Coronary artery (tissue), 2 donors: ENCODE data around the gene APOB.
A peak's percentile ranks its signal among the peaks of the same experiment; 100 is the strongest.

Experiments used
- DNase-seq: peaks from one replicate; pipeline ENCODE4 v3.0.0-alpha.2; 2017; ENCODE audit warnings: low spot score
- H3K27ac ChIP-seq, 2 donors: fragments of 200-600 bp; sonication (generic); one replicate each; pipeline ENCODE4 v1.5.1; 2016 to 2019
- H3K4me3 ChIP-seq: fragments of 200-600 bp; sonication (generic); 2 replicates; pipeline ENCODE4 v1.5.1; 2016; ENCODE audit warnings: mild to moderate bottlenecking, moderate library complexity
- TF ChIP-seq, protein P1 (sequence below): fragments of 200-600 bp; sonication (generic); IDR thresholded peaks from one replicate; pipeline ENCODE4 v1.5.1; 2019; ENCODE audit warnings: antibody characterized with exemption

APOB gene

DNA sequence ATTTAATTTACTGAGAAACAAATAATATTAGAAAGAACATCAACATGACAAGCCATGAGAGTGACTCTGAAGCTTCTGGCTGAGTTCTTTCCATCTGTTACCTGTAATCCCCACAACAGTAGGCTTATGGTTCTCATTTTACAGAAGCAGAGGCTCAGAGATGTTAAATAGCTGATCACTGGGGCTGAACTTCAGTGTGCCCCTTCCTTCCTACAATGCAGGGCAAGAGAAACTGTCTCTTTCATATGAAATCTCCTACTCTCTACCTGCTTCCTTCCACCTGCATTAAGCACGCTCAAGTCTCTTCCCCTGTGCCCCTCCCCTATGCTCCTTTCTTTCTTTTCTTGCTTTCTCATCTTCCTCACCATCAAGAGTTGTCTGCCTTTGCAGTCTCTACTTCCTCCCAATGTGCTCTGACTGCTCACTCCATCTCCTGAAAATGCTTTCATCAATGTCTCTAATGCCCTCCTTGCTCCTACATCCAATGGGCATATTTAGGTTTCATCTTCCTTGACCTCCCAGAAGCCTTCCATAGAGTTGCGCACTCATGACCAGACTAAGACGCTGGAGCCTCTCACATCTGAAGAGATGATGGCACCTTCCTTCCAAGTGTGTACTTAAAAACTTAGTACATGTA is 23.7 kb downstream of the APOB start:
- TF ChIP-seq, protein P1, sequence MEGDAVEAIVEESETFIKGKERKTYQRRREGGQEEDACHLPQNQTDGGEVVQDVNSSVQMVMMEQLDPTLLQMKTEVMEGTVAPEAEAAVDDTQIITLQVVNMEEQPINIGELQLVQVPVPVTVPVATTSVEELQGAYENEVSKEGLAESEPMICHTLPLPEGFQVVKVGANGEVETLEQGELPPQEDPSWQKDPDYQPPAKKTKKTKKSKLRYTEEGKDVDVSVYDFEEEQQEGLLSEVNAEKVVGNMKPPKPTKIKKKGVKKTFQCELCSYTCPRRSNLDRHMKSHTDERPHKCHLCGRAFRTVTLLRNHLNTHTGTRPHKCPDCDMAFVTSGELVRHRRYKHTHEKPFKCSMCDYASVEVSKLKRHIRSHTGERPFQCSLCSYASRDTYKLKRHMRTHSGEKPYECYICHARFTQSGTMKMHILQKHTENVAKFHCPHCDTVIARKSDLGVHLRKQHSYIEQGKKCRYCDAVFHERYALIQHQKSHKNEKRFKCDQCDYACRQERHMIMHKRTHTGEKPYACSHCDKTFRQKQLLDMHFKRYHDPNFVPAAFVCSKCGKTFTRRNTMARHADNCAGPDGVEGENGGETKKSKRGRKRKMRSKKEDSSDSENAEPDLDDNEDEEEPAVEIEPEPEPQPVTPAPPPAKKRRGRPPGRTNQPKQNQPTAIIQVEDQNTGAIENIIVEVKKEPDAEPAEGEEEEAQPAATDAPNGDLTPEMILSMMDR: no peak
- DNase-seq: peak; percentile 8
- Histone ChIP-seq H3K4me3 (no peak overlapping the region), H3K27ac (no peak overlapping the region)

DNA sequence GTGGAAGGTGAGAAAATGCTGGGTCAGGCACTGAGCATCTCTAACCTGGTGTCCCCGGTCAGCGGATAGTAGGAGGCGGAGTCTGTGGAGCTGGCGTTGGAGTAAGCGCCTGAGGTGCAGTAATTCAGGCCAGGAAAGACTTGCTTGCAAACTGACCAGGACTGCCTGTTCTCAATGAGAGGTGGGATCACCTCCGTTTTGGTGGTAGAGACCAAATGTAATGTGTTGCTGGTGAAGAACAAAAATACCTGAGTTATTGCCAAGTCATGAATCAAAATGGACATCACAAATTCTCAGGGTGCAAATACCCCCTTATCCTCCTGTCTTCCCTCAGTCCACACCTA is 24.2 kb downstream of the APOB start:
- TF ChIP-seq, protein P1: no peak
- no peak for DNase-seq
- H3K4me3 ChIP-seq: no peak overlapping the region
- no peak overlapping the region for H3K27ac ChIP-seq

DNA sequence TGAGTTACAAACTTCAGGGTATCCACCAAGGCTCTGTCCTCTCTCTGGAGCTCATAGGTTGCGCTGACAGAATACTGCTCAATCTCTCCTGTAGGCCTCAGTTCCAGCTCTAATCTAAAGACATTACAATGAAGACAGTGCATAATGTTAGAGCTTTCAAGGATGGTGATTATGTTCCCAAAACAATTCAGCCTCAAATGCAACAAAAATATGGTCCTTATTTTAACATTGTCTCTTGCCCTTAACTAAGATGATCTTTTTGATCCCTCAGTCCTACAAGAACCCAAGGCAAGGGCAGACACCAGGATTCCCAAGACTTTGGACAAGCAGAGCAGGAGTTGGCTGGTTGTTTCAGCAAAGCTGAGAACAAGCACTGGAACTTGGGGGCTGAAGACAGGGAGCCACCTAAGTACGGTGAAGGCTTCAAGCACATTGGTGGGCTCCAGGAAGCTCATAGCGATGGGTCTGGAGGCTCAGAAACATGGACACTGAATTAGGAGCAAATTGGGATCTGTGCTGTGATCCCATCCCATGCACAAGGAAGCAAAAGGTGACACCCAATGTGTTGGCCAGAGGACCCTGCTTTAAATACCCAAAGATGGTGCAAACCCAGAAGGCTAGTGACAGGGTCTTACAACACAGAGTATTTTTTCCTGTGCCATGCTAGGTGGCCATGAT is 24.7 kb downstream of the APOB start:
- Histone ChIP-seq H3K27ac (no peak overlapping the region), H3K4me3 (no peak overlapping the region)
- peak; percentile 29 for DNase-seq
- TF ChIP-seq, protein P1: no peak

DNA sequence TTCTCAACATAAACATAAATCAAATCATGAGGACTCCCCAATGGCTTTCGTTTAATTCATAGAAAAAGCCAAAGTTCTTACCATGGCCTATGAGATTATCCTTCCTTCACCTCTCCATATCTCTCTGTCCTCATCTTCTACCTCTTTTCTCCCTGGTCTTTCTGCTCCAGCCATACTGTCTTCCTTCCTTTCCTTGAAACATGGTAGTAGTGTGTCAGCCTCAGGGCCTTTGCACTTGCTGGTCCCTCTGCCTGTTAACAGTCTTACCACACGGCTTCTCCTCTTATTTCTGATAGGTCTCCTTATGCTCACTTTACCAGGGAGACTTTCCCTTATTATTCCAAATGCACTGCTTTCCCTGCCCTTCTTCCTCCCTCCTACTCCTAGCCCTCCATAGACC is 25.6 kb downstream of the APOB start:
- TF ChIP-seq, protein P1: no peak
- no peak overlapping the region for H3K4me3 ChIP-seq
- no peak for DNase-seq
- H3K27ac ChIP-seq: no peak overlapping the region

DNA sequence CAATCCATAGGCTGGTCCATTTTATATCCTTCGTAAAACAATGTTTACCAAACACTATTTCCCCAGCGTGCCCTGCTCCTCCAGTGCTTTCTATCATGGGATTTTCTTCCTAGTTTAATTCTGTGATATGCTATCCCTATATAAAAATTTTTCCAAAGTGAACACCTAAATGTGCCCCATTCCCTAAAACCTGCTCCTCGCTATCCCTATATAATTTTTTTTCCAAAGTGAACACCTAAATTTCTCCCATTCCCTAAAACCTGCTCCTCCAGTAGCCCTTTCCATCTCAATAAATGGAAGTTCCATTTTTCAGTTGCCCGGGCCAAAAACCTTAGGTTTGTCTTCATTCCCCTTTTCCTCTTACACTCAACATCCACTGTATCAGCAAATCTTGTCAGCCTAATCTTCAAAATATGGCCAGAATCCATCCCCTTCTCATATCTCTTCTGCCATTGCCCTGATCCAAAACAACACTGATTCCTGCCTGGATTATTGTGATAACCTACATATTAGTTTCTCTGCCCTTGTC is 26.1 kb downstream of the APOB start:
- H3K27ac ChIP-seq: no peak overlapping the region
- H3K4me3 ChIP-seq: no peak overlapping the region
- TF ChIP-seq, protein P1: no peak
- DNase-seq: no peak

DNA sequence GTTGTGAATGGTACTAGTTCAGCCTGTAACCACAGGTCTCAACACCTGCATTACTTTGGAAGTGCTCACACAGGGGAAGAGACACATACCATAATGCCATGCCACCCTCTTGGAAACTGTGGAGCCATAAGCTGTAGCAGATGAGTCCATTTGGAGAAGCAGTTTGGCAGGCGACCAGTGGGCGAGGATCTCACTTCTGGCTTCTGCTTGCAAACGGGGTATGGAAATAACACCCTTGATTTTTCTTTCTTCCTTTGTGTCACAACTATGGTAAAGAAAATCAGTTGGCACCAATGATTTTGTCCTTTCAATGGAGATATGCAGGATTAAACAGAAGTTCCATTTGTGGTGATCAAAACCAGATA is 28.6 kb downstream of the APOB start:
- Histone ChIP-seq H3K4me3 (no peak overlapping the region), H3K27ac (no peak overlapping the region)
- TF ChIP-seq, protein P1: no peak
- DNase-seq: no peak
